ENCODE results near the gene GLI3. TPM values are rescaled to one million over a fixed set of nuclear protein-coding genes. Genes with fewer than 3 reads are reported as not detected.

The GLI3 gene
- total RNA-seq, 1 experiment from 2014 or later = not detected

DNA sequence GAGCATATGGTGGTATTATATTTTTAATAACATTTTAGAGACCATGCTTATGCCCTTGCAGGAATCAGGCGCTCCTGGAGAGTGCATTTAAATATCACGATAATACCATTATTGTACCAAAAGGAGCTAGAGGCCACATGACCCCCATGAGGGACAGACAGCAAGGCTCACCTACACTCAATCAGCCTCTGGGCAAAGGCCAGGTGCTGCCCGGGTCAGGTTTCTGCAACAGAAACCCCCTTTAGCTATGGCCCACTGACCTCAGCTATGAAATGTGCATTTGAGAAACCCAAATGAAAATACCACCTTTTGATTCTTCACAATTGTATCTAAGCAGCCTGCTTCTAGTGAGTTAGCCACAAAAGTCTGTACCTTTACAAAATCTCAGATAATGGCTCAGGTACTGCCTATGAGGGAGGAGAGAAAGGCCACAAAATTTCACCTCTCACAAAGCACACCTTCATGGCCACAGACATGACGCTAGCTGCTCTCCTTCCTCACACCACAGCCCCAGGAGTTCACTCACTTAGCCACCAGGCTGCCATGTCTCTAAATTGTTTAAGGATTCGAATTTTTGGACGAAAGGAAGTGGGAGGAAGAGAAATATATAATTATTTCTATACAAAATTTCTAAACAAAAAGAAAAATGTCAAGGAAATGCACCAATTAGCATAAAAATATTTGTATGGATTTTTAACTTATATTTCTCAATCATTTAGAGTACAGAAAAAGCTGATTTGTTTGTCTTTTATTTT lies 79.9 kb downstream of the GLI3 start:
- in situ Hi-C loops (cut with HindIII; ENCODE audit: low sequenced_read_pairs) = no loop called here
- DNase-seq (ENCODE audit: low spot score) = no peak

DNA sequence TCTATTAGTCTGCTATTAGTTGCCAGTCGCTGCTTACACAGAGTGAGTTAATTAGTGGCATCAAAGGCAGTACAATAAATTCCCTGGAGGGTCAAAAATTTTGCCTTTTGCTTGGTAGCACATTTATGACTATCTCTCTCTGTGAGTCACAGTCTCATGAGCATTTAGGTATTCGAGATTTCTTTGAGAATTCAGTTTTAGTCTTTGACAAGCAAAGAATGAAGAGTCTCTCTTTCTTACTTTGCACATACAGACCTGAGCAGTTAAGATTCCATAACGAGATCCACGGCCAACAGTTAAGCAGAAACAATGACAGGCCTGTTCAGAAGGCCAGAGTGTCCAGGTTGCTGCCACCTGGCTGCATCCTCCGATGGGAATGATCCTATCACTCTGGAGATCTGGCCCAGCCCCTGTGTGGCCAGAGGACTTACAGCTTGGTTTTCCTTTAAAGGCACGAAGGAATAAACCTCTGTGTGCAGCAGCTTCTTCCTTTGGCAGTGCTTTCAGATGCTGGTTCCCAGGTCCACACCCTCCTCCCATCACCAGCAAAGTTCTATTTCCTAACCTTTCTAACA lies 80.6 kb downstream of the GLI3 start:
- in situ Hi-C loops (cut with HindIII; ENCODE audit: low sequenced_read_pairs) = no loop called here
- no peak for DNase-seq (ENCODE audit: low spot score)

DNA sequence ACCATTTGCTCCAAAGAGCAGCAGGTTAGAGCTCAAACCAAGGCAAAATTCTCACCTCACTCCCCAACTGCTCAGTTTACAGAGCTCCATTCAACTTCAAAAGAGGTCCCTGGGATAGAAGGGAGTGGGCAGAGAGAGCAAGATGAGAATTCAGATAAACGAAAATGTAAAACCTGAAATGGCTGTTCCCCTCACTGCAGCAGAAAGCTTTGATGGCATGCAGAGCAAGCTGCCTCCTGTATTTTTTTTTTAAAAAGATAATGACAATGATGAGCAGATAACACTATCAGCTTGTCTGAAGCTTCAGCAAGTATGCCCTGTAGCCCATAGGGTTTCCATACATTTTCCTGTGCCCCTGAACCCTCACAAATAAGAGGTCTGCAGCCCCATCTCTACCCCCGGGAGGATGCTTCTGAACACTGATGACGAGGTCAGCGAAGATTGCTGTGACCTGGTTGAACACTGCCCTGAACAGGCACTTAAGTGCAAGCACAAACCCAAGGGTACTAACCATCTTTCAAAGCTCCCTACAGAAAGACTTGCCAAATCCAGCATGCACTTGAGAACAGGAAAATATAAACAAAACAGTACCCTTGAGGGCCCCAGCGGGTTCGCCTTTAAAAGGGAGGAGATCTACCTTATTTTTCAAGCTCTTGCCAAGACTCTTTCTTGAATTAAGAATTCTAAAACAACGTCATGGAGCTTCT lies 81.3 kb downstream of the GLI3 start:
- in situ Hi-C loops (cut with HindIII; ENCODE audit: low sequenced_read_pairs) = no loop called here

DNA sequence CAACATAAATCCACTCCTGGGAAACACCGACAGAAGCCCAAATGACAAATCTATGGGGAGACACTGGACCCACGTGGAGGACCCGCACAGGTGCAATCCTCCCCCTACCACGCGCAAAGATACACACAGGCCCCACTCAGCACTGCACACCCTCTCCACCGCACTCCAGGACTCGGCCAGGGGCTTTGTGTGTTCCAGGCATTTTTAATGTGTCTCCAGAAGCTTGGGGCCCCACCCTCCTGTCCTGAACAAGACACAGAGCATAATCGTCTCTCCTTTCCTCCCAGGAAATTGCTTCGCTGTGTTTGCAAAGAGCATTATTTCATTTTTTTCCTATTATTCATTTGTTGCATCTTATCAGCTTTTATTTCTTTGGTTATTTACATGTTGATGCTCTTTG lies 82.8 kb downstream of the GLI3 start:
- in situ Hi-C loops (cut with HindIII; ENCODE audit: low sequenced_read_pairs) = no loop called here
- DNase-seq (ENCODE audit: low spot score) = no peak

More for the DNA sequence above, 81.3 kb downstream of the GLI3 start:
- DNase-seq (ENCODE audit: low spot score) = no peak

- in situ Hi-C loops (cut with HindIII; ENCODE audit: low sequenced_read_pairs) = no loop called here
- DNase-seq (ENCODE audit: low spot score) = peak; percentile 12
Measured at GRCh38 chr7:42152329-42153205, 84.4 kb downstream of the GLI3 start.

DNA sequence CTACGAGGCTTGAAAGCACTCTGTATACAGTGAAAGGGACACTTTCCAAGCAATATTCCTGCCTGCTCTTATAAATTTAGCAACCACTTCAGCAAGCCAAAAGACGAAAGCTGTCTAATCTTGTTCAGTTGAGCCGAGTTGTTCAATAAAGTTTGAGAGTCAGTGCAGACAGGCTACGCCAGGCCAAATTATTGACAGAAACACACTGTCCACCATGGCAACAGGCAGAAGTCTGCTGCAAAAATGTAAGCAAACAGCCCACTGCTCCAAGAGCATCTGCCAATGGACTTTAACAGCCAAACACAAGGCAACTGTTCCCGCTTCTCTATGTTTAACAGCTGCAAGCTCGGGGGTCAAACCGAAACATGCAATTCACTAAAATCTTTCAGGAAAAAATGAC lies 85.7 kb downstream of the GLI3 start:
- in situ Hi-C loops (cut with HindIII; ENCODE audit: low sequenced_read_pairs) = no loop called here
- DNase-seq (ENCODE audit: low spot score) = peak; percentile 14

- in situ Hi-C loops (cut with HindIII; ENCODE audit: low sequenced_read_pairs) = no loop called here
Measured at GRCh38 chr7:42145539-42145938, 91.5 kb downstream of the GLI3 start.

GRCh38 chr7:42144604-42145003 lies 92.4 kb downstream of the GLI3 start:
- no peak for DNase-seq (ENCODE audit: low spot score)
- in situ Hi-C loops (cut with HindIII; ENCODE audit: low sequenced_read_pairs) = no loop called here

More at GRCh38 chr7:42145539-42145938, 91.5 kb downstream of the GLI3 start:
- no peak for DNase-seq (ENCODE audit: low spot score)

DNA sequence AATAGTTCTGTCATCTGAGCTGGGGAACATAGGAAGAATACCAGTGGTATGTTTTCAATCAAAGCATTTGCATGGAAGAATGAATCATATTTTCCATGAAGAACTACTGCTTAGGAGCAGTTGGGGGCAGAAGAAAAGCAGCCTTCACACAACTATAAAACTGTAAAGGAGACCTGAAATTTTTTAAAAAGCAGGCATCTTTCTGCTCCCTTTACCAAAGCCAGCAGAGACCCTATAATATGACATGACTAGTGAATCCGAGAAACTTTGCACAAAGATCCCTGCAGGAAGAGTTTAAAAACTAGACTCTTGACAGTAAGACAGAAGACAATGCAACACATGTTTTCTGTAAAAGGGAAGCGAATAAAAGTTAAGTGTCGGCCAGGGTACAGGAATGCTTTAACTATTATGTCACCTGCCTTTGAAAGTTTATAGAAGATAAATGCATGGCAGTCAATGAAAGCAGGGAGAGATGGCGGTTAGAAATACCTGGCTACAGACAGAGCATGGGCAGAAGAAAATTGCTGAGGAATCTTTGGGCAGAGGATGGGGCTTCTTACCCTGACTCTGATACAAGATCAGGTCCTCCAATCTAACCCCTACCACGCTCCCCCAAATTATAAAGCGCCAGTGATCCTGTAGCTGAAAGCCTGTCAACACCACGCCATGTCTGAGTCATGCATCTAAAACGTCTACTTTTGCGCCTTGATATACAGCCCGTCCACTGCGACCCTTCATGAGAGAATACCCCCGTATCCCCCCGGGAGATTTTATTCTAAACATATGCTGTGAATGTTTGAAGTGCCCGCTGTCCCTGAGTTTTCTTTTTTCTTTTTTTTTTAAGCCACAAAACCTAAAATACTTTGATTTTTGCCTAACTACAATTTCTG lies 93.1 kb downstream of the GLI3 start:
- DNase-seq (ENCODE audit: low spot score) = no peak
- in situ Hi-C loops (cut with HindIII; ENCODE audit: low sequenced_read_pairs) = no loop called here

GRCh38 chr7:42142089-42142488 lies 94.9 kb downstream of the GLI3 start:
- DNase-seq (ENCODE audit: low spot score) = no peak
- in situ Hi-C loops (cut with HindIII; ENCODE audit: low sequenced_read_pairs) = no loop called here

DNA sequence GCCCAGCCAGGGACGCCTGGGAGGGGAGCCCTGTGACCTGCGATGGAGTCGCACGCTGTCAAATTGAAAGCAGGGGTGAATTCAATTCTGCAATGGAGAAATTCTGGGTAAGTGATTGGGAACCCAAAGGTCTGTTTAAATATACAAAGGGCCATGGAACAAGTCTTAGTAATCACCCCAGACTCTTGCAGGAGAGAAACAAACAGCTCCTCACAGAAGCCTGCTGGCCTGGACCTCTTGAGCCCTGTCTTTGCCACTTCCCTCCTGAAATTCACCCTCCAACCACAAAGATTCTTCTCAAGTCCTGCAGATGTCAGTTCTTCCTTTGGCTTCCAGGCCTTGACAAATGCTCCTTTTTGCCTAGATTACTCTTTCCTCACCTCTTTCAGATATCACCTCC lies 97.3 kb downstream of the GLI3 start:
- no peak for DNase-seq (ENCODE audit: low spot score)
- in situ Hi-C loops (cut with HindIII; ENCODE audit: low sequenced_read_pairs) = no loop called here

- DNase-seq (ENCODE audit: low spot score) = no peak
- in situ Hi-C loops (cut with HindIII; ENCODE audit: low sequenced_read_pairs) = no loop called here
Measured at GRCh38 chr7:42138691-42139090, 98.3 kb downstream of the GLI3 start.

- in situ Hi-C loops (cut with HindIII; ENCODE audit: low sequenced_read_pairs) = no loop called here
- no peak for DNase-seq (ENCODE audit: low spot score)
Measured at GRCh38 chr7:42137941-42138340, 99.1 kb downstream of the GLI3 start.

- DNase-seq (ENCODE audit: low spot score) = no peak
- in situ Hi-C loops (cut with HindIII; ENCODE audit: low sequenced_read_pairs) = no loop called here
Measured at GRCh38 chr7:42137431-42137830, 99.6 kb downstream of the GLI3 start.

DNA sequence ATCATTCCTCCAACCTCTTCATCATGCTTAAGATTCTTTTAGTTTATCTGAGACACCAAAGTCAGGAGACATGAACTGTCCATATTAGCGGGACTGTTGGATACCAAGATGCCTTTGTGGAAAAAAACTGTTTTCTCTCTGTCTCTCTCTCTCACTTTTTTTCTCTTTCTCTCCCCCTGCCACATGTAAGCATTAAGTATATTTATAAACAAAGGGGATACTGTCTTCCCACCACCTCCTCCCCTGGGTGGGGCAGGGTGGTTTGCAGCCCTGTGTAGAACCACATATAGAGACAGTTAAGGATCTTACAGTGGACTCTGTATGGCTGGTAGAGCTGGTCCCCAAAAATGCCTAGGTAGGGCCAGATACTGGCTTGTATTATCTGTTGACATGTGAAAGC lies 101.3 kb downstream of the GLI3 start:
- in situ Hi-C loops (cut with HindIII; ENCODE audit: low sequenced_read_pairs) = no loop called here
- DNase-seq (ENCODE audit: low spot score) = no peak

DNA sequence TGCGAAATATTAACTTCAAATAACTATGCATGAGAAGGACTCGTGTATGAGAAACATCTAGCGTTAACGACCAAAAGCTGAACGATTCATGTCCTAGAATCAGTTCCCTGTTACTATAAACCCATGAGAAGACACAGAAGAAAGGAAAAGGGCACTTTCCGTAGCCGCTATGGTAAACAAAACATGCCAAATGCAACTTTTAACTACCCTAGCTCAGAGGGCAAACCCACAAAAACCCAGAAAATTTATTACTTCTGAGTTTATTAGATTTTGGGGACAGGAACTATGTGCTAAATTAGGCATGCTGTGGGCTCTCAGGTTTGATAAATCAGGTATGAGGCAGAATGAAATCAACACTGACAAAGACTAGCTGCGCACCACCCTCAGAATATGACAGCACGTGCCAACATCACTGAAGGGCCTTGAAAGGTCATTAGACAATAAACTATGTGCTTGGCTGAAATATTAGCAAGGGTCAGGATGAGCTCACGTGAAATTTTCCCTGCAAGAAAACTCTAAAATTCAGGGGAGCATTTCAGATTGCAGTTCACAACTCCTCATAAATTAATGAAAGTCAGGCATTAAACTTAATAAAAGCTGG lies 102.6 kb downstream of the GLI3 start:
- in situ Hi-C loops (cut with HindIII; ENCODE audit: low sequenced_read_pairs) = no loop called here
- DNase-seq (ENCODE audit: low spot score) = no peak

DNA sequence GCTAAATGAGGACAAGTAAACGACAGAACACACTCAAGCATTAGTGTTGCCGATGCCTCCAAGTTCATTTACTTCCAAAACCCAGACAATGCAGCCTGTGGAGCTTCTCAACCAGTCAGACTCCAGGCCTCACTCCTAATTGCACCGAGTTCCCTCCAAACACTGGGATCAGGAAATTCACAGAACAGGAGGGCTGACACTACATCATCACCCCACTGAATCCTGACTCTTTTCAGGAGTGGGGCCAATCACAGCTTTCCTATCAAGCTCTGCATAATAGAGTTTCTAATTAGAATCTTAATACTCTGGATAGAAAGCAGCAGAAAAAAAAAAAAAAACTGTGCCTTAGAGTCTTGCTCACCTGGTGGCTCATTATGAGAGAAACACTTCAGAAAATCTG lies 103.7 kb downstream of the GLI3 start:
- no peak for DNase-seq (ENCODE audit: low spot score)
- in situ Hi-C loops (cut with HindIII; ENCODE audit: low sequenced_read_pairs) = no loop called here

- no peak for DNase-seq (ENCODE audit: low spot score)
- in situ Hi-C loops (cut with HindIII; ENCODE audit: low sequenced_read_pairs) = no loop called here
Measured at GRCh38 chr7:42128703-42129102, 108.3 kb downstream of the GLI3 start.

Data from G401 (cell line).